H1 (cell line): ENCODE data around the gene WFIKKN1. TPM values are rescaled to one million over a fixed set of nuclear protein-coding genes. Genes with fewer than 3 reads are reported as not detected.

Experiments
- CTCF ChIA-PET: fragments of 300-600 bp; sonication (Branson Sonifier 250); formaldehyde crosslinking; loops from one replicate; lab custom pipeline; 2021; ENCODE audit not compliant: partially characterized antibody; lab: Charles Lee
- POLR2A ChIA-PET: fragments of 300-600 bp; sonication (Branson Sonifier 250); formaldehyde crosslinking; loops from one replicate; lab custom pipeline; 2021; ENCODE audit warnings: inconsistent platforms; ENCODE audit not compliant: partially characterized antibody; lab: Charles Lee
- DNase-seq, 2 experiments: peaks; one replicate each; pipeline versions ENCODE4 v3.0.0 to v3.0.0-alpha.2; 2010 to 2022; ENCODE audit warnings: low spot score in 2 of 2, low read depth in 1 of 2, mixed read lengths in 1 of 2
- FAIRE-seq: peaks from 2 replicates; lab custom pipeline; 2011; peaks lifted over from hg19 to GRCh38; lab: Jason Lieb, UNC
- H2AFZ ChIP-seq: 2 replicates; pipeline ENCODE4 v1.8.1; 2012; ENCODE audit warnings: low read length, inconsistent platforms
- H2AK5ac ChIP-seq: 2 replicates; pipeline ENCODE4 v1.6.1; 2013; ENCODE audit warnings: low read depth, low read length
- H2BK120ac ChIP-seq: replicated peaks from 2 replicates; pipeline ENCODE3; 2013; ENCODE audit warnings: low read depth, low read length, inconsistent platforms
- H2BK12ac ChIP-seq: 2 replicates; pipeline ENCODE4 v1.6.1; 2013; ENCODE audit warnings: low read depth, low read length
- H2BK15ac ChIP-seq: 2 replicates; pipeline ENCODE4 v1.6.1; 2013; ENCODE audit warnings: low read length
- H2BK20ac ChIP-seq: 2 replicates; pipeline ENCODE4 v1.6.1; 2013; ENCODE audit warnings: low read length
- H2BK5ac ChIP-seq: 2 replicates; pipeline ENCODE4 v1.6.1; 2013; ENCODE audit warnings: low read depth, low read length
- H3K14ac ChIP-seq: 2 replicates; pipeline ENCODE4 v1.6.1; 2013; ENCODE audit warnings: inconsistent platforms; ENCODE audit not compliant: insufficient read length
- H3K18ac ChIP-seq: 2 replicates; pipeline ENCODE4 v1.6.1; 2013; ENCODE audit warnings: low read length; ENCODE audit errors: extremely low read depth
- H3K23ac ChIP-seq: 2 replicates; pipeline ENCODE4 v1.6.1; 2013; ENCODE audit warnings: inconsistent platforms; ENCODE audit not compliant: insufficient read length
- H3K23me2 ChIP-seq: 2 replicates; pipeline ENCODE4 v1.6.1; 2013; ENCODE audit warnings: low read depth, low read length
- H3K27ac ChIP-seq: 2 replicates; pipeline ENCODE4 v1.6.1; 2011; ENCODE audit warnings: low read depth, low read length, inconsistent platforms
- H3K27me3 ChIP-seq, 4 experiments: replicated peaks in 1 of 4; 1 replicate in 1 of 4; 2 replicates in 3 of 4; pipeline versions ENCODE4 v1.6.1 to v1.8.1; 2011 to 2013; ENCODE audit warnings: low read length in 3 of 4, mild to moderate bottlenecking in 3 of 4, inconsistent platforms in 2 of 4, mixed read lengths in 2 of 4, moderate library complexity in 1 of 4; ENCODE audit not compliant: control insufficient read depth in 3 of 4, insufficient read depth in 3 of 4; ENCODE audit errors: extremely low read depth in 1 of 4
- H3K36me3 ChIP-seq, 4 experiments: 2 replicates each; pipeline versions ENCODE4 v1.6.1 to v1.8.1; 2011 to 2013; ENCODE audit warnings: mild to moderate bottlenecking in 4 of 4, low read length in 3 of 4, moderate library complexity in 2 of 4, control low read depth in 1 of 4, inconsistent platforms in 1 of 4; ENCODE audit not compliant: insufficient read depth in 4 of 4, control insufficient read depth in 2 of 4
- H3K4ac ChIP-seq: replicated peaks from 2 replicates; pipeline ENCODE3; 2013; ENCODE audit warnings: low read length, low read depth, mixed read lengths, inconsistent platforms; ENCODE audit not compliant: insufficient read length
- H3K4me1 ChIP-seq, 4 experiments: replicated peaks in 1 of 4; 1 replicate in 1 of 4; 2 replicates in 3 of 4; pipeline versions ENCODE4 v1.6.1 to v1.8.1; 2011 to 2013; ENCODE audit warnings: low read length in 3 of 4, inconsistent platforms in 2 of 4, mixed read lengths in 1 of 4; ENCODE audit not compliant: insufficient read depth in 4 of 4, control insufficient read depth in 3 of 4
- H3K4me2 ChIP-seq, 2 experiments: 2 replicates each; pipeline versions ENCODE4 v1.6.1 to v1.8.1; 2011 to 2013; ENCODE audit warnings: low read depth in 2 of 2, low read length in 2 of 2, control low read depth in 1 of 2, inconsistent platforms in 1 of 2, mild to moderate bottlenecking in 1 of 2; ENCODE audit not compliant: insufficient read depth in 1 of 2
- H3K4me3 ChIP-seq, 4 experiments: fragments of 200-600, 300-600 bp in 1 of 4; sonication (generic), shearing (Covaris generic), sonication (Bioruptor Twin) in 1 of 4; 2 replicates each; pipeline versions ENCODE4 v1.5.1 to v1.8.1; 2011 to 2016; ENCODE audit warnings: low read length in 4 of 4, low read depth in 3 of 4, control low read depth in 2 of 4, inconsistent platforms in 2 of 4, mild to moderate bottlenecking in 2 of 4, mixed read lengths in 1 of 4, moderate library complexity in 1 of 4; ENCODE audit not compliant: insufficient read depth in 2 of 4; ENCODE audit errors: extremely low read depth in 1 of 4
- H3K56ac ChIP-seq: replicated peaks from 2 replicates; pipeline ENCODE3; 2013; ENCODE audit warnings: low read depth, mild to moderate bottlenecking, mixed read lengths, low read length, inconsistent platforms; ENCODE audit not compliant: insufficient read length
- H3K79me1 ChIP-seq: 2 replicates; pipeline ENCODE4 v1.6.1; 2013; ENCODE audit warnings: low read depth, low read length, control low read depth
- H3K79me2 ChIP-seq, 2 experiments: 2 replicates each; pipeline versions ENCODE4 v1.6.1 to v1.8.1; 2012 to 2013; ENCODE audit warnings: low read length in 2 of 2, mild to moderate bottlenecking in 2 of 2, inconsistent platforms in 1 of 2; ENCODE audit not compliant: insufficient read depth in 2 of 2, control insufficient read depth in 1 of 2
- H3K9ac ChIP-seq, 4 experiments: replicated peaks in 1 of 4; 1 replicate in 1 of 4; 2 replicates in 3 of 4; pipeline versions ENCODE4 v1.6.1 to v1.8.1; 2011 to 2013; ENCODE audit warnings: low read depth in 3 of 4, low read length in 3 of 4, control low read depth in 2 of 4, mild to moderate bottlenecking in 2 of 4, moderate library complexity in 2 of 4, inconsistent platforms in 1 of 4; ENCODE audit errors: extremely low read depth in 1 of 4
- H3K9me3 ChIP-seq, 2 experiments: 2 replicates each; pipeline versions ENCODE4 v1.6.1 to v1.8.1; 2012 to 2013; ENCODE audit warnings: mild to moderate bottlenecking in 2 of 2, moderate library complexity in 2 of 2, control low read depth in 1 of 2, inconsistent platforms in 1 of 2, low read depth in 1 of 2, low read length in 1 of 2, mixed read lengths in 1 of 2; ENCODE audit not compliant: insufficient read depth in 2 of 2
- H4K20me1 ChIP-seq, 2 experiments: replicated peaks in 1 of 2; 2 replicates each; pipeline versions ENCODE3 to v1.8.1; 2011 to 2013; ENCODE audit warnings: inconsistent platforms in 2 of 2, low read length in 2 of 2, mild to moderate bottlenecking in 1 of 2; ENCODE audit not compliant: insufficient read depth in 2 of 2, control insufficient read depth in 1 of 2
- H4K5ac ChIP-seq: 2 replicates; pipeline ENCODE4 v1.6.1; 2013; ENCODE audit warnings: low read length, low read depth, mixed read lengths, inconsistent platforms; ENCODE audit not compliant: insufficient read length
- H4K8ac ChIP-seq: 2 replicates; pipeline ENCODE4 v1.8.0; 2013; ENCODE audit warnings: mild to moderate bottlenecking, moderate library complexity, low read length, inconsistent platforms; ENCODE audit not compliant: insufficient read depth; ENCODE audit errors: extremely low read depth
- H4K91ac ChIP-seq: replicated peaks from 2 replicates; pipeline ENCODE3; 2013; ENCODE audit warnings: low read length, mixed read lengths, inconsistent platforms; ENCODE audit not compliant: insufficient read length
- ASH2L ChIP-seq: fragments of 200-600, 300-600 bp; sonication (generic); IDR thresholded peaks from one replicate; pipeline ENCODE4 v1.7.1; 2017; ENCODE audit warnings: low read length
- BACH1 ChIP-seq: IDR thresholded peaks from 2 replicates; pipeline ENCODE4 v1.6.1; 2012; ENCODE audit warnings: low read length, improper control_type of control experiment
- BRCA1 ChIP-seq: IDR thresholded peaks from 2 replicates; pipeline ENCODE4 v1.6.1; 2012; ENCODE audit warnings: low read depth, low read length, improper control_type of control experiment
- CBX8 ChIP-seq: fragments of 300-800, 300-1000 bp; sonication (generic); IDR thresholded peaks from 2 replicates; pipeline ENCODE4 v1.7.1; 2016; ENCODE audit warnings: low read depth, low read length, borderline replicate concordance
- CHD2 ChIP-seq: IDR thresholded peaks from 2 replicates; pipeline ENCODE4 v1.6.1; 2012; ENCODE audit warnings: low read length, improper control_type of control experiment
- CTCF ChIP-seq, 3 experiments: IDR thresholded peaks; 1 replicate in 2 of 3; 2 replicates in 1 of 3; pipeline versions ENCODE4 v1.5.1 to v1.6.1; 2011; ENCODE audit warnings: low read length in 3 of 3, mild to moderate bottlenecking in 3 of 3, inconsistent platforms in 2 of 3, low read depth in 1 of 3, moderate library complexity in 1 of 3; ENCODE audit not compliant: insufficient read depth in 1 of 3; ENCODE audit errors: control extremely low read depth in 1 of 3
- JUN ChIP-seq: IDR thresholded peaks from 2 replicates; pipeline ENCODE4 v1.6.1; 2011; ENCODE audit warnings: low read depth, mild to moderate bottlenecking, improper control_type of control experiment, low read length
- JUND ChIP-seq: IDR thresholded peaks from 2 replicates; pipeline ENCODE4 v1.6.1; 2011; ENCODE audit warnings: mild to moderate bottlenecking, improper control_type of control experiment, low read length
- KDM1A ChIP-seq: fragments of 200-600, 300-600 bp; sonication (generic); IDR thresholded peaks from 2 replicates; pipeline ENCODE4 v1.7.1; 2016; ENCODE audit warnings: mild to moderate bottlenecking, low read length, borderline replicate concordance
- MAX ChIP-seq: IDR thresholded peaks from 2 replicates; pipeline ENCODE4 v1.6.1; 2012; ENCODE audit warnings: inconsistent platforms
- NANOG ChIP-seq: IDR thresholded peaks from 2 replicates; pipeline ENCODE4 v1.6.1; 2011; ENCODE audit warnings: low read length, low read depth, mild to moderate bottlenecking, inconsistent platforms; ENCODE audit not compliant: insufficient read depth, poor library complexity, severe bottlenecking
- WGBS, 2 experiments: shearing (Covaris generic) in 1 of 2; methylation state at CpG; one replicate each; pipeline versions ENCODE4 v1.1.6 to v1.1.7; 2013 to 2015; ENCODE audit warnings: low lambda C conversion rate in 2 of 2, mixed read lengths in 2 of 2, inconsistent platforms in 1 of 2, low coverage in 1 of 2, missing lambda C conversion rate in 1 of 2; ENCODE audit not compliant: insufficient replicate concordance in 2 of 2, insufficient coverage in 1 of 2, insufficient read length in 1 of 2; ENCODE audit errors: extremely low coverage in 1 of 2, missing lambda C conversion rate in 1 of 2; 5-methylcytosine and 5-hydroxymethylcytosine counted together
- polyA plus RNA-seq, 7 experiments: library from polyadenylated mRNA; depleted of rRNA in 3 of 7; stranded (reverse) in 5 of 7; unstranded in 2 of 7; fragments of >200 nt in 5 of 7; fragments of 200-250 nt in 2 of 7; gene quantifications; 1 replicate in 5 of 7; 2 replicates in 1 of 7; 4 replicates in 1 of 7; pipeline versions ENCODE4 v1.2.1 to v1.2.3, GENCODE V29; 2011 to 2013; ENCODE audit warnings: missing spikeins in 2 of 7, mixed read lengths in 2 of 7
- total RNA-seq: library from RNA; stranded (reverse); fragmentation: NEBNext Ultra II Directional; extraction: Animal tissue kit (Norgen Biotek cat#: 25700); gene quantifications from 2 replicates; pipeline ENCODE4 v1.2.1, GENCODE V29; 2021

Gene WFIKKN1
- total and polyA plus RNA-seq, 2 of the 8 experiments (the other 6 are each of a cell fraction or from before 2014, with no cell fraction given) = 11.4 to 15.8 TPM

GRCh38 chr16:640614-641013 is 9.8 kb downstream of the WFIKKN1 start:
- Histone ChIP-seq H2AK5ac (no peak overlapping the region; the same call in 1 of the 2 replicates), H2BK20ac (no peak overlapping the region), H3K56ac (no peak overlapping the region), H3K9ac (no peak overlapping the region), H2AFZ (no peak overlapping the region), H3K79me1 (no peaks in the 10 kb centered on the region; the same call in 1 of the 2 replicates), H3K23ac (no peak overlapping the region), H4K5ac (no peak overlapping the region), H3K4me1 (peaks cover 0 to 29% (median 22%) of the 10 kb centered on the region in 4 experiments; a peak in 6 of 7 replicates), H3K9me3 (no peaks in the 10 kb centered on the region), H4K8ac (0 out of 2 replicates have a peak overlapping the region, but pooled peaks have one; percentile 68), H3K36me3 (no peaks in the 10 kb centered on the region), H3K23me2 (peaks cover 11% of the 10 kb centered on the region; the same call in 1 of the 2 replicates), H3K27ac (no peak overlapping the region), H2BK15ac (no peak overlapping the region), H2BK120ac (no peak overlapping the region), H3K4me3 (peak overlapping the region in 1 of 4 experiments; percentile 88; a peak in 2 of 8 replicates), H3K79me2 (peaks cover 0 to 3% of the 10 kb centered on the region in 2 experiments; a peak in 1 of 4 replicates), H3K18ac (no peak overlapping the region; the same call in 1 of the 2 replicates), H3K27me3 (peaks cover 0 to 5% (median 1%) of the 10 kb centered on the region in 4 experiments; a peak in 2 of 7 replicates), H3K14ac (no peak overlapping the region), H3K4me2 (no peak overlapping the region; a peak in 1 of 4 replicates), H2BK5ac (no peak overlapping the region), H4K91ac (no peak overlapping the region), H4K20me1 (no peaks in the 10 kb centered on the region), H3K4ac (no peak overlapping the region), H2BK12ac (no peak overlapping the region)
- CTCF ChIA-PET = no interaction called here
- WGBS, 2 experiments = 95% methylated on average over 3 of the region's 5 CpGs; no CpG with 5 or more reads in 1 of the 2 experiments
- POLR2A ChIA-PET = interaction anchor here (1.1 to 2.6 kb wide), 2 partner anchors 10 to 35 kb away, joined by 3 to 10 read pairs; partner anchors contain the start of genes RHBDL1 and WFIKKN1
- FAIRE-seq (no peak), DNase-seq (no peak)
- TF ChIP-seq CHD2 (no peak), KDM1A (no peak), ASH2L (no peak), NANOG (no peak), BACH1 (no peak), CTCF (IDR thresholded peaks at IDR 0.05; ENCODE audit: control extremely low read depth in 1 of 3, insufficient read depth in 1 of 3, low read depth in 1 of 3, low read length in 3 of 3) (no peak), JUN (no peak), MAX (no peak), BRCA1 (no peak), JUND (no peak), CBX8 (no peak)
